T-helper 2 cell (primary cell): ENCODE data around the gene TYMS.

Source experiments
- DNase-seq, 5 experiments: peaks; one replicate each; pipeline versions ENCODE4 v3.0.0 to v3.0.0-alpha.2; 2012 to 2022
- total RNA-seq, 2 donors: gene quantifications; one replicate each; lab custom pipeline; 2026; lab: John Stamatoyannopoulos, UW

TYMS gene
- total RNA-seq, result 1.6 to 3.2 reads per million in 2 donors

DNA sequence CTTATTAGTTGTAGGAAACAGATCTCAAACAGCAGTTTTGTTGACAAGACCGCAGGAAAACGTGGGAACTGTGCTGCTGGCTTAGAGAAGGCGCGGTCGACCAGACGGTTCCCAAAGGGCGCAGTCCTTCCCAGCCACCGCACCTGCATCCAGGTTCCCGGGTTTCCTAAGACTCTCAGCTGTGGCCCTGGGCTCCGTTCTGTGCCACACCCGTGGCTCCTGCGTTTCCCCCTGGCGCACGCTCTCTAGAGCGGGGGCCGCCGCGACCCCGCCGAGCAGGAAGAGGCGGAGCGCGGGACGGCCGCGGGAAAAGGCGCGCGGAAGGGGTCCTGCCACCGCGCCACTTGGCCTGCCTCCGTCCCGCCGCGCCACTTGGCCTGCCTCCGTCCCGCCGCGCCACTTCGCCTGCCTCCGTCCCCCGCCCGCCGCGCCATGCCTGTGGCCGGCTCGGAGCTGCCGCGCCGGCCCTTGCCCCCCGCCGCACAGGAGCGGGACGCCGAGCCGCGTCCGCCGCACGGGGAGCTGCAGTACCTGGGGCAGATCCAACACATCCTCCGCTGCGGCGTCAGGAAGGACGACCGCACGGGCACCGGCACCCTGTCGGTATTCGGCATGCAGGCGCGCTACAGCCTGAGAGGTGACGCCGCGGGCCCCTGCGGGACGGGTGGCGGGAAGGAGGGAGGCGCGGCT is at the start of gene TYMS:
Gene TYMS, plus strand, starts transcription at position 343 of the 690 bp plus-strand sequence. Its CDS starts 90 bp downstream, at position 433.
- peak in 3 of 5 experiments; percentile 17 to 79 (median 35) for DNase-seq

DNA sequence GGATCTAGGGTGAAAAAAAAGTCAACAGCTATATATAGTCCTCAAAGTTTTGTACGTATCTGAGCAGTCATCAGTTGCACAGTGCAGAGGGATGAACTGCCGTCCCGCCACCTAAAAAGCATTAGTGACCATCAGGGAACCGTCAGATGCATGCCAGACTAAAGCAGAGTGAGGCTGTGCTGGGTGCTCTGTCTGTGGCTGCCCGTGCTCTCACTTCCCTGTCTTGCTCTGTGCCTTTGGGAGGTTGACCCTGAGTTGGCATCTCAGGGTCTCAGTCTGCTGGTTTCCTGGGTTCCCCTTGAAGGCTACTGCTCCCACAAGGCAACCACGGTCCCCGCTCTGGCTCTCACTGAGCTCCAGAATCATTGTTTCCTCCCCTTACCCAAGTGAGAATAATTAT is 49.5 kb upstream of the TYMS start:
- no peak for DNase-seq

DNA sequence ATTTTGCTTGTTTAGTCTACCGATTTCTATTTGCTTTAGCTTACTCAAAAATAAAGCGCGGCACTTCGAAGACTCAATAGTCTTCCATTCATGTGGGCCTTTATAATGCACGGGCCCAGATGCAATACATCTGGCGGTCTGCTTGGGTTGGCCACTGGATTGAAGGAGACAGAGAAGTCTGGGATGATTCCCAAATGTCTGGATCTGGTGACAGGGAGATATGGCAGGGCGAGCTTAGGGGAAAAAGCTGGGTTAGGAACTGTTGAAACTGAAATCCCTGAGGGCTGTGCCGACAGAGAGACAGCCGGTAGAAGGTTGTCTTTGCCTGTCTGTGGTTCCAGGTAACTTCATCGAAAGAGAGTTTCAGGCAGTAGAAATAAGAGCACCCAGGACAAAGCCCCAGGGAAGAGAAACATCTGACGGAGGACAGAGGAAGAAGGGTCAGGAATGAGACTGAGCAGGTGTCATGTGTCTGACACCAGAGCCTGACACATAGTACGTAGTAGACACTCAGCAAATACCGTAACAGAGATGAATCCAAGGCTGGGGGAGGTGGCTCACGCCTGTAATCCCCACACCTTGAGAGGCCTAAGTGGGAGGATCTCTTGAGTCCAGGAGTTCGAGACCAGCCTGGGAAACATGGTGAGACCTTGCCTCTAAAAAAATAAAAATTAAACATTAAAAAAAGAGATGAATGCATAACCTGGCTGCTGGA is 47.1 kb upstream of the TYMS start:
- no peak for DNase-seq

DNA sequence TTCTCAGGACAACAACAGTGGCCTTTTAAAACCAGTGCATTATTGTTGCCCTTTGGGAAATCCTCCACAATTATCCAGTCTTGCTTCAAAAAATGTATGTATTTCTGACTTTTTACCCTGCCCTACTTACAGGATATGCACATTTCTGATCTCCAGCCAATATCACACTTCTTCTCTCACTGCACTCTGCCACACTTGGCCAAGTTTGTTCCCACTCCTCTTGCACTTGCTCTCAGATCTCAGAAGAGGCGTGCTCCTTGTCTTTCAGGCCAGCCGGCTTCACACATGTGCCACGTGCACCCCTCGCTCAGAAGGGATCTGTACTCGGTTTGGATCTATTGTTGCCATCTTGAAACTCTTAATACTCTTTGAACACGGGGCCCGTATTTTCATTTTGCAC is 45.3 kb upstream of the TYMS start:
- no peak for DNase-seq

DNA sequence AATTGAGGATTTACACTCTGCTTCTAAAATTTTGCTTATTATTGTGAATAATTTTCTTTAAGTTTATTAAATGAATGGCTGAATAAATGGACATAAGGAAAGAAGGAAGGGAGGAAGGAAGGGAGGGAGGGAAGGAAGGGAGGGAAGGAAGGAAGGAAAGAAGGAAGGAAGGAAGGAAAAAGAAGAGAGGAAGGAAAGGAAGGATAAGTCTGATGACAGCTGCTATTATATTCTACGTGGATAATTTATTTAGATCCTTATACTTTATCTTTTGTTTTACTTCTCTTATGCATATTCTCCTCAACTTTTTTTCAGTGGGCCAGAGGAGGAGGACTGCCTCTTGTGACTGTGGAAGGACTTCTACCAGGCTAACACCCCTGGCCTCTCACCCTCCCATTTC is 43.3 kb upstream of the TYMS start:
- DNase-seq, result no peak

DNA sequence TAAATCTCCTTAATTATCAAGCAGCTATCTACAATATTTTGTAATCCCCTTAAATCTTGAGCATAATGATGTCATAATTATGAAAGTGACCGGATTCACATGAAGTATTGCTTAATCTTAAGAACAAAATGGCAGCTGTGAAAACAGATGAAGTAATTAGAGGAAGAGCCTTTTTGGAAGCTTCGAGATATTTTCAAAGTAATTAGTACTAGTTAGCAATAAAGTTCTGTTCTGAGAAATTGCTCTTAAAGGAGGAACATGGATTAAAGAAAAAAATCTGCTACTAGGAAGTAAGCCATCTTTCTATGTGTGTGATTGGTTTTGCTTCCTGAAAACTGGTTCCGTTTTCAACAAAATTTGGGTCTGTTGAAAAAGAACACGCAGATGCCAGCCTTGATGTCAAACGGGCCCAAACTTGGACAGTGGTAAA is 42.3 kb upstream of the TYMS start:
- no peak for DNase-seq

DNA sequence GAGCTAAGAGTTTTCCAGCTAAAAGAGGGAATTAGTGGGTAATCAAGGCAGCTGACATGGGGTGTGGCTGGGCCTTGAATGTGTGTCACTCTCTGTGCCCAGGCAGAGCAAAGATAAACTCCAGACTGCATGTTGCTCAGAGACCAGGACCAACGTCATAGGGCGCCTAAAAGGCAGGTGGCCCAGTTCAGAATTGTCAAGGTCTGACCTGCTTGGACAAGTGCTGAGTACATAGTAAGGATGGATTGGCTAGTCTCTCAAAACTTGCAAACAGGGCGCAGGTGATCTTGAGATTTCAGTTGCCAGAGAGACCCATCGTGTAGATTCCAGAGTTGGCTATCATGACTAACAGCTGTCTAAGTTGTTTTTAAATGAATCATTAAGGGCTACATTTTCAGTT is 41.7 kb upstream of the TYMS start:
- DNase-seq, result no peak

DNA sequence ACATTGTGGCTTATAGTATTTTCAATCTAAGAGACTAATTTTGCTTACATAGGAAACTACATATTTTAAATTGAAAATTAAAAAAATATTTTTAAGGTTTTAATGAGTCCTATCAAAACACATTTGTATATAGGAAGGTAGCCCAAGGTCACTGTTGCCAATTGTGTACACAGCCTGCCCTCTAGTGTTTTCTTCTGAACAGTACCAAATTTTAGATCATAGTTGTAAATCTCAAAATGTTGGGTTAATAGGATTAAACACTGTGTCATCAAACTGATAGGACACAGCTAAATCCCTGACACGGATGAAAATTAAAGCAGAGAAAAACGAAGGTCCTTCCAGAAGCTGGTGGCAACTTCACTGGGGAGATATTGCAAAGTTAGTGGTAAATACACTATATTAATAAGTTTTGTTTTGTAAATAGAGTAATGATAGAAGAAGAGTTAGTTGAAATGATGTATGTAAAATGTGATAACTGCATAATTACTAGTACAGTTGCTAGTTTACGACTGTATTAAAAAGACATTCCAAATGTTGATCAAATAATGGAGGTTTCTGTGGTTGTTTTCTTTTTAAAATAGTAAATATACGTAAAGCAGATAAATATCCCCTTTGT is 41.0 kb upstream of the TYMS start:
- DNase-seq, result peak in 1 of 5 experiments; percentile 24

DNA sequence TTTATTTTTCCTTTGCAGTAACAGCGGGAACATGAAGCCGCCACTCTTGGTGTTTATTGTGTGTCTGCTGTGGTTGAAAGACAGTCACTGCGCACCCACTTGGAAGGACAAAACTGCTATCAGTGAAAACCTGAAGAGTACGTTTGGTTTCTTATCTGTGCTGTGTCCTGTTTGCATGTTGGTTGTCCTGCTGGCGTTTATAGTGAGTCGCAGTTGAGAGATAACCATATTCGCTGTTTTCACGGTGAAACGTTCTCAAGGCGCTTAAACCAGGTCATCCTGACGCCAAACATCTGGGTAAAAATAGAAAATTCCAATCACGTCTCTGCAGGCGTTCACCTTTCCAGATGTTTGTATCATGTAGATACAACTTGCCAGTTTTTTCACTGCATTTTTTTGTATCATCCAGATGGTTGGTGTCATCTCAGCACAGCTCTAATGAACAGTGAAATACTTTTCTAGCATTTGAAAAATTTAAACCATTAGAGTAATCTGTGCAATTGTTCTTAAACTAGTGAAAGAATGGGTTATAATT is 39.4 kb upstream of the TYMS start:
- DNase-seq, result no peak

DNA sequence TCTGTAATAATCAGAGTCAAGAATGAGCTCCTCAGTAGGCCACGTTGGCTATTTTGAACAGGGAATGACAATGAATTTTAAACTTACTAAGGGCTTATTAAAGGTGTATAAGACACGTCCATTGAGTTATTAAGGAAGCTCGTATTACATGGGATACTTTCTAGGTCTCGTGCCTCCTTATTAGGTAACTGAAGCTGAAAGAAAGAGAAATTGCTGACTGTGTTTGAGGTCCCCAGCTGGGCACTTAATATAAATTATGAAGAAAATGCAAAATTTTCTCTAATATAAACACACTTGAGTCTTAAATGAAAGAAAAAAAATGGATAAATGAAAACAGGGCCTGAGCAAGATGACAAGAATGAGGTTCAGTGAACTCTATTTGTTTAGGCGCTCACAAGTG is 38.8 kb upstream of the TYMS start:
- DNase-seq, result no peak

DNA sequence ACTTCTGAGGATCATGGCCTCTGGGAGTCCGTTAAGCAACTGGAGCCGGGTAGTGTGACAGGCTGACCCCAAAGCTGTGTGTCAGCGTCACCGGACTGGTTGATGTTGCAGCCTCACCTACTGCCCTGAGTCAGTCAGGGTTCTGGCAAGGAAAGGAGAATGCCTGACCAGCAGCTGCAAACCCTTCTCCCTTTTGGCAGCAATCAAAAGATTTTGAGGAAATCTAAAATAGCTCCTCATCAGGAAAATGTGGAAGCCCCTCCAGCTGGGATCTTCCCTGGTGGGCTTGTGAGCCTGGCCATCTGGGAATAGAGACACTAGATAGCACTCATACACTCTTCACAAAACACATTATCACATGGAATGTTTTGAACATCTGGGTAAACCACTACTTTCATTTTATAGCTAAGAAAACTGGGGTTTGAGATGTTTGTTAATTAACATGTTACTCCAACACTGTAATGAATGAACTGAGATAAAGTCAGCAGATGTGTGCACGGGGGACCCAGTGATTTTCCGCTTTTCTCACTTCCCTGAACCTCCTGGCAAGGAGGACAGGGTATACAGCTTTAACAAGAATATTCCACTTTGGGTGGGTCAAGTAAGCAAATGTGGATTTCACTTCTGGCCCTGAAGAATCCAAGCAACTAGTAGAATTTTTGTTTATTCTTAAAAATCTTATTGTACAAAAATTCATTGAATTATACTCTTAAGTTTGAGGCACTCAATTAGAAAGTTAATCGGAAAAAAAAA is 36.0 kb upstream of the TYMS start:
- no peak for DNase-seq

DNA sequence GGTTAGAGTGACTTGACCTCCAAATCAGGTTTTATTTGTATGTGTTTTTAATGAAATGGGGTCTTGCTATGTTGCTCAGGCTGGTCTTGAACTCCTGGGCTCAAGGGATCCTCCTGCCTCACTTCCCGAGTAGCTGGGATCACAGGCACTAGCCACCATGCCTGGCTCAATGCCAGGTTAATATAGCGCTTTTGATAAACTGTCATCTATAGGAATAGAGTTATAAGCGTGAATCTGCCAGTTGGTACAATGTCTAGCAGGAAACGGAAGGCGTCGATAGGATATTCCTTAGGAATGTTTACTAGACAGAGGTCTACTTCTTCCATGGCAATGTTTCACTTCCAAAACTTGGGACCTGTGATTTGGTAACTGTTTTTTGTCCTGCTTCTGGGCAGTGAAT is 35.2 kb upstream of the TYMS start:
- no peak for DNase-seq

DNA sequence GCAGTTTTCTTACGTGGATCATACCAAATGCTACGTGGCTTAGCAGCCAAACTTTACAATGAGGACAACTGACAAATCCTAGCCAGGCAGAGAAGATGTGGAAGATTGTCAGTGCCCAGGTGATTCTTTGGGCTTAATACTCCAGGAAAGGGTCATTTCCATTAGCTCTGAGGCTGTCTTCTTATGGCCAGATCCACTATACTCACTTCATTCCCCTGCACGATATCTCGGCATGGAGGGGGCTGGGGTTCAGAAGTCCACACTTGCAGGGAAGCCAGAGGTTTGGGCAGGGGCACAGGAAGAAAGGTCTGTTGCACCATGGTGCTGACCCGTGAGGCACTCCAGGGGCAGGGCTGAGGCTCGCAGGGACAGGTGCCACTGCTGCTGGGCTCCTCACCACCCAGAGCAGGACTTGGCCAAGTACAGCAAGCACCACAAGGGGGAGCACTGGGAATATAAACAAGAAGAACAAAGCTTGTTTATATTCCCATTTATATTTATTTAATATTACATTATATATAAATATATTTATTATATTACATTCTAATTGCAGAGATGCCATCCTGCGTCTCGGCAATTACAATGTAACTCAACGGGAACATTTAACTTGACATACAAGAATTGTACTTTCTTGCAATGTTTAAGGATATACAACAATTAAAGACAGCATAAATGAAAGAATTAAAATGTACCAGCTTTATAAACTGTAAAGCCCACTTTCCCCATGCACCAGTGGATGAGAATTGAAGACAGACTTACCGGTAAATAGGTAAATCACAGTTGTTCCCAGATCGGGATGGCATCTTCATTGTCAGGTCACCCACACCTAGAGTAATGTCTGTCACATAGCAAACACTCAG is 33.5 kb upstream of the TYMS start:
- peak in 4 of 5 experiments; percentile 7 to 64 (median 36) for DNase-seq

DNA sequence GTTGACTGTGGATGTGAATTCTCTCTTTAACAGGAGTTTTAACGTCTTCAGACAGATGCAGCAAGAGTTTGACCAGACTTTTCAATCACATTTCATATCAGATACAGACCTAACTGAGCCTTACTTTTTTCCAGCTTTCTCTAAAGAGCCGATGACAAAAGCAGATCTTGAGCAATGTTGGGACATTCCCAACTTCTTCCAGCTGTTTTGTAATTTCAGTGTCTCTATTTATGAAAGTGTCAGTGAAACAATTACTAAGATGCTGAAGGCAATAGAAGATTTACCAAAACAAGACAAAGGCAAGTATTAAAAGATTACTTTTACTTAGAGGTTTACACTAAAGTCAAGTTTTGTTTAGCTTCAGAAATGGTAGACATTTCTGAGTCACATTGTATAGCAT is 30.2 kb upstream of the TYMS start:
- no peak for DNase-seq

DNA sequence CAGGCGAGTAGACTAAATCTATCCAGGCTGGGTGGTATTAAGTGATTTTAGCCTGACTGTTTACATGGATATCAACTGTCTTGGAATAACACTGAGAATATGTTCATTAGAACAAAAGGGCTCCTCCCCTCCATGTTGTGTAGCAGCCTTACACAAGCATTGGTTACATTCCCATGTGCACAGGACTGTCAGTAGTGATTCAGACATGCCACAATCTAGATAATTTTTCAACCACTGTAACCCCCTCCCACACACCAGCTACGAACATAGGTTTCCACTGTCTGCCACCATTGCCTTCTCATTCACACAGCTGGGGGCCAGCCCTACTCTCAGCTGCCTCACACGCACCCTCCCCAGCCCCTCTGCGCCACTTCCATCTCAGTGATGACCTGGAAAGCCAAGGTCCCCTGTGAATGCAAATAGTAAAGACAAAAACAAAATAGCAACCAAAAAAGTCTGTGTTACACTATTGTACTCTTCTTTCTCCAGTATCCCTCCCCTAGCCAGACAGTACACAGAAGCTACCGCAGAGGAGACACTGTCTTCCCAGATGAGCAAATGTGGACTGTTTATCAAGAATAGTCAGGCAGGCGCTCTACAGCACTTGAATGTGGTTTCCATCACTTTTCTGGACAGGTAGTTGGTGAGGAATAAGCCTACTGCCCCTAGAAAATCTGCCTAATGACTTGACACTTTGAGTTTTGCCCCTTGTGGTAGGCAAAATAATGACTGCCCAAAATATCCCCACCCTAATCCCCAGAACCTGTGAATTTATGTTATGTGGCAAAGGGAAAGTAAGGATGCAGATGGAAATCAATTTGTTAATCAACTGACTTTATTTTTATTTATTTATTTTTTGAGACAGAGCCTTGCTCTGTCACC is 27.9 kb upstream of the TYMS start:
- DNase-seq, result no peak

DNA sequence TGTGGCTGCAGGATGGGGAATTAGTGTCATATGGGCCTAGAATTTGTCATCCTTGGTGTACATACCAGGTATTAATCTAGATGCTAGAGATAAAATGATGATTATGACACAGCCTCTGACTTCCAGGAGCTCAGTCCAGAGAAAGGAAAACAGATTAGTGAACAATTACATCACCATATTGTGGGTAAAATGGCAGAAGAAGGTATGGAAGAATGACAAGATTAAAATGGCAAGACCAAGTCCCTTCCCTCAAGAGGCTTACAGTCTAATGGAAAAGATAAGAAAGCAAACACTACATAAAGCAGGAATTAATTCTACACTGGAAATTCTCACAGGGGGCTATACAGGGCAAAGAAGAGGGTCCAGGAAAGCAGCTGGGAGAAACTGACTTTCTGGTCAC is 25.9 kb upstream of the TYMS start:
- DNase-seq, result no peak

DNA sequence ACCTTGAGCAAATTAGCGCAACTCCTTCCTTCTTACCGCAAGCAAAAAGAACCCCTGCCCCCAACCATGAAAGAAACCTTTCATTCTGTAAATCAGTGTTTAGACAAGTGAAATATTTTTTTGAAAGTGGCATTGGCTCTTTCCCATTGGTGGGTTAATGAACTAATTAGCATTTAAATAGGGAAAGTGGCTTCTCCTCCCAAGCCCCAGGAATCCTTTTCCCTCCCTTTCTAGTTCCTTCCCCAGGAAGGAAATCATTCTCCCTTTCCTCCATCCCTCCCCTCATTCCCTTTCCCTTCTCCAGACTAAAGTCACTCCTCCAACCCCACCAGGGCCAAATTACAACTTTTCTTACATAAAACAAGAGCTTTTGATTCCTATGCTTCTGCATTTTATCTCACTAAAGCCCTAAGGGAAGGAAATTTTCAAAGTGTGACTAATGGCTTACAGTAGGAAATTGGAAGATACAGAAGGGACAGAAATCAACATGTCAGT is 22.9 kb upstream of the TYMS start:
- no peak for DNase-seq

DNA sequence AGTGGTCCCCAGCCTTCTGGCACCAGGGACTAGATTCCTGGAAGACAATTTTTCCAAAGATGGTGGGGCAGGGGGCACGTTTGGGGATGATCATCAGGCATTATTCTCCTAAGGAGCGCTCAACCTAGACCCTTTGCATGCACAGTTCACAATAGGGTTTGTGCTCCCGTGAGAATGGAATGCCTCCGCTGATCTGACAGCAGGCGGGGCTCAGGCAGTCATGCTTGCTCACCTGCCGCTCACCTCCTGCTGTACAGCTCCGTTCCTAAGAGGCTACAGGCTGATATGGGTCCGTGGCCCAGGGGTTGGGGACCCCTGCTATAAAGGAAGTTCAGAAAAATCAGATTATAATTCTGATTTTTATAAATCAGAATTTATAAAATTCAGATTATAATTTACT is 22.3 kb upstream of the TYMS start:
- DNase-seq, result no peak

DNA sequence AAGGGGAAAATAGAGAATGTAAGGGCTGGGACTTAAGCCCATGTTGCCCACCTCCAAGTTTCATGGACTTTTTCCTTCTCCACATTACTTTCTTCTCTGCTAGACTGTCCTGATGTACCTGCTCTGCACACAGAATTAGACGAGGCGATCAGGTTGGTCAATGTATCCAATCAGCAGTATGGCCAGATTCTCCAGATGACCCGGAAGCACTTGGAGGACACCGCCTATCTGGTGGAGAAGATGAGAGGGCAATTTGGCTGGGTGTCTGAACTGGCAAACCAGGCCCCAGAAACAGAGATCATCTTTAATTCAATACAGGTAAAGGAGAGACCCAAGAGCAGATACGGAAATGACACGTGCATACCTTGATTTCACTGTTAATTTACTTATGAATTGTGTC is 16.2 kb upstream of the TYMS start:
- DNase-seq, result no peak

DNA sequence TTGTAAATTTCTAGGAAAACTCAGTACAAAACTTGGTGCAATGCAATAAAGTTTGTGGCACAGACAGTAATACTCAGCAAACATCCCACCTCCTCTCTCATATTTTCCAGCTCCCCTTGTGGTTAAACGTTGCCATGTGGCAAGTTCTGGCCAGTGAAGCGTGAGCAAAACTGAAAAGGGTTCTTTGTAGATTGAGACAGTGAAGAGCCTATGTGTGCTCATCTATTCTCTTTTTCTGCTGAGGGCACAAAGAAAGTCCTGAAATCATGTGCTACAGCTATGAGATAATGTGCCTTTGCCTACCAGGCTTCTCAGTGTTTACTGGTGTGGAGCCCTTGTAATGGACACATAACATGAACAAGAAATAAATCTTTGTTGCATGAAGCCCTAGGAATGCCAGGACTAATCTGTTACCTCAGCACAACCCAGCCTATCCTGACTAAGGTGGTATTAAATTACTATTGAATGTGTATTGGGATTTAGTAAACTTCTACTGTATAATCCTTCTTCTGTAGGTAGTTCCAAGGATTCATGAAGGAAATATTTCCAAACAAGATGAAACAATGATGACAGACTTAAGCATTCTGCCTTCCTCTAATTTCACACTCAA is 13.0 kb upstream of the TYMS start:
- DNase-seq, result peak in 1 of 5 experiments; percentile 47
